GM12801 (cell line): ENCODE measurements around the gene ADAM10.

Experiments
- TF ChIP-seq, protein P1 (sequence below): IDR thresholded peaks from one replicate; pipeline ENCODE4 v1.5.1; 2011; ENCODE audit warnings: control low read depth; ENCODE audit not compliant: insufficient read length; ENCODE audit errors: extremely low read depth

Gene ADAM10

GRCh38 chr15:58684751-58685150, 64.8 kb downstream of the ADAM10 start:
- TF ChIP-seq, protein P1, sequence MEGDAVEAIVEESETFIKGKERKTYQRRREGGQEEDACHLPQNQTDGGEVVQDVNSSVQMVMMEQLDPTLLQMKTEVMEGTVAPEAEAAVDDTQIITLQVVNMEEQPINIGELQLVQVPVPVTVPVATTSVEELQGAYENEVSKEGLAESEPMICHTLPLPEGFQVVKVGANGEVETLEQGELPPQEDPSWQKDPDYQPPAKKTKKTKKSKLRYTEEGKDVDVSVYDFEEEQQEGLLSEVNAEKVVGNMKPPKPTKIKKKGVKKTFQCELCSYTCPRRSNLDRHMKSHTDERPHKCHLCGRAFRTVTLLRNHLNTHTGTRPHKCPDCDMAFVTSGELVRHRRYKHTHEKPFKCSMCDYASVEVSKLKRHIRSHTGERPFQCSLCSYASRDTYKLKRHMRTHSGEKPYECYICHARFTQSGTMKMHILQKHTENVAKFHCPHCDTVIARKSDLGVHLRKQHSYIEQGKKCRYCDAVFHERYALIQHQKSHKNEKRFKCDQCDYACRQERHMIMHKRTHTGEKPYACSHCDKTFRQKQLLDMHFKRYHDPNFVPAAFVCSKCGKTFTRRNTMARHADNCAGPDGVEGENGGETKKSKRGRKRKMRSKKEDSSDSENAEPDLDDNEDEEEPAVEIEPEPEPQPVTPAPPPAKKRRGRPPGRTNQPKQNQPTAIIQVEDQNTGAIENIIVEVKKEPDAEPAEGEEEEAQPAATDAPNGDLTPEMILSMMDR = no peak

DNA sequence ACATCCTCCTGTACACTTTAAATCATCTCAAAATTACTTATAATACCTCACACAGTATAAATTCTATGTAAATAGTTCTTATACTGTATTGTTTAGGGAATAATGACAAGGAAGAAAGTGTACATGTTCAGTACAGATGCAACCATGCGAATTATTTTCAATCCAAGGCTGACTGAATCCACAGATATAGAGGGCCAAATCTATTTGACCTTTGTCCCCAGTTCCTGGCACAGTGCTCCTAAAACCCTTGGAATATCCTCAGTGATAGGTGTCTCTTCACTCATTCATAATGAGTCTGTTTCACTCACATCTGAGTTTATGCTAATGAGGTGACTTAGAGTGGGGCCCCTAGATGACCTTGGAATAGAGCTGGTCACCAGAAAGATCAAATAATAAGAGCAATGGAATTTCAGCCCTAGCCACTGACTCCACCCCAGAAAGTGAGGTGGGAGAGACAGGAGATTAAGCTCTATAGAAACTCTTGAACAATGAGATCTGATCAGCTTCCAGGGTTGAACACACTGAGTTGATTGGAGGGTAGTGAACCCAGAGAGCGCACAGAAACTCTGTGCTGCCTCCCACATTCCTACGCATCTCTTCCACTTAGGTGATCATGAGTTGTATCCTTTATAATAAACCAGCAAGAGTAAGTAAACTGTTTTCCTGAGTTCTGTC, 65.3 kb downstream of the ADAM10 start:
- TF ChIP-seq, protein P1 = no peak

DNA sequence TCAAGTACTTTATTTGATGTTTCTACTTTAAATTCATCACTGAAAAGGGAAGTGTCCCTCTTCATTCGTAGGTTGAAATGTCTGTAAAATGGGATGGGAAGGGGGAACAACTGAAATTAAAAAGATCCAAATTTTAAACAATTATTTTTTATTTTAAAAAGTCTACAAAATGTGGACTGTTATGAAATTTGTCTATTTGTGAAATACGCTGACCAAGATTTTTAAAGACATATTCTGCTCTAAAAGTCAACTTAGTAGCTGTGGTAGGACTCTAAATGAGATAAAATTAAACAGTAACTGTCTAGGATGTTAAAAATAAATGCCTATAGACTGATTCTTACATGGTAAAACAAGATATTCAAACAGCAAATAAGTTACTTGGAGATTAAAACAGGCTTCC, 67.3 kb downstream of the ADAM10 start:
- TF ChIP-seq, protein P1 = no peak

- TF ChIP-seq, protein P1 = no peak
Measured at GRCh38 chr15:58678683-58679082, 70.8 kb downstream of the ADAM10 start.

DNA sequence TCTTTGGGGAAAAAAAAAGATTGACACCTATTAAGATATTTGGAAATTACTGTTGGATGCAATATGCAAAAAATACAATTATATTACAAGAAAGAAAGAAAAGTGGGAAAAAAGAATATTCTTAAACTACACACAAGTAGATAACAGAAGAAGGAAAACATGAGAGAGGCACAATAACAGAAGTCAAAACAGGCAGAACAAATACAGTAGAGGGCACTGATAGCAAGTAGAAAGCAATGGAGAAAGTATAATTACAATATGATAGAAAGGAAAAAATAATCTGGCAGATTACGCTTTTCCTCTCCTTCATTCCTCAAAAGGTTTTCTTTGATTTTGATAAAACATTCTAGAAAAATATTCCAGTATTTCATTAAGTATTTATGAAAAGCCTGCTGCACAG, 72.1 kb downstream of the ADAM10 start:
- TF ChIP-seq, protein P1 = no peak

GRCh38 chr15:58676766-58677165, 72.7 kb downstream of the ADAM10 start:
- TF ChIP-seq, protein P1 = no peak

GRCh38 chr15:58671186-58671585, 78.3 kb downstream of the ADAM10 start:
- TF ChIP-seq, protein P1 = no peak

GRCh38 chr15:58669108-58669507, 80.4 kb downstream of the ADAM10 start:
- TF ChIP-seq, protein P1 = no peak
